ENCODE results near the gene CAMTA1.

Gene CAMTA1

DNA sequence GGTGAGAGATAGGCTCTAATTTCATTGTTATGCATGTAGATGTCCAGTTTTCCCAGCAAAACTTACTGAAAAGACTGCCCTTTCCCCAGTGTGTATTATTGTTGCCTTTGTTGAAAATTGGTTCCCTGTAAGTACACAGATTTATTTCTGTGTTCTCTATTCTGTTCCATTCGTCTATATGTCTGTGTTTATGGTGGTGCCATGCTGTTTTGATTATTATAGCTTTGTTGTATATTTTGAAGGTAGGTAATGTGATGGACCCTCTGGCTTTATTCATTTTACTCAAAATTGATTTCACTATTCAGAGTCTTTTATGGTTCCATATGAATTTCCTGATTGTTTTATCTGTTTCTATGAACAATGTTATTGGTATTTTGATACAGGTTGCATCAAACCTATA is 610.0 kb downstream of the CAMTA1 start (continued):
- peak; percentile 93 for TF ChIP-seq SETDB1 (IDR thresholded peaks at IDR 0.05; ENCODE audit: insufficient read length, low read length)

GRCh38 chr1:7398982-7399381 is 613.7 kb downstream of the CAMTA1 start:
- no peaks in the 10 kb centered on the region; the same call in 1 of the 2 replicates for H3K4me1 ChIP-seq (ENCODE audit: control insufficient read depth, insufficient read depth, low read length)
- H3K9me3 ChIP-seq (ENCODE audit: control insufficient read depth, insufficient read depth, low read depth, low read length): peaks cover 3% of the 10 kb centered on the region; the same call in 1 of the 2 replicates
- H3K27ac ChIP-seq (ENCODE audit: extremely low read depth, low read depth, low read length): no peak overlapping the region
- no peaks in the 10 kb centered on the region for H3K36me3 ChIP-seq (ENCODE audit: control insufficient read depth in 2 of 2, insufficient read depth in 1 of 2, low read length in 2 of 2)
- ChIA-PET POLR2A (no interaction called here), CTCF (no interaction called here)
- H3K4me3 ChIP-seq (ENCODE audit: low read depth, low read length): no peak overlapping the region
- TF ChIP-seq ZNF169 (tag by site-specific recombination; IDR thresholded peaks at IDR 0.05) (no peak), ZNF311 (tag by site-specific recombination; IDR thresholded peaks at IDR 0.05; ENCODE audit: borderline replicate concordance) (no peak), ZNF280D (tag by site-specific recombination; IDR thresholded peaks at IDR 0.05) (no peak), ZNF629 (tag by site-specific recombination; IDR thresholded peaks at IDR 0.05) (no peak), ZNF391 (tag by site-specific recombination; IDR thresholded peaks at IDR 0.05; ENCODE audit: borderline replicate concordance, low read depth) (no peak), ZNF362 (tag by site-specific recombination; IDR thresholded peaks at IDR 0.05) (no peak), ZBTB7A (tag by site-specific recombination; IDR thresholded peaks at IDR 0.05; ENCODE audit: low read depth) (no peak), EGR2 (tag by site-specific recombination; IDR thresholded peaks at IDR 0.05; ENCODE audit: low read depth) (no peak), ZNF791 (tag by site-specific recombination; IDR thresholded peaks at IDR 0.05) (no peak), ZNF518A (tag by site-specific recombination; conservative IDR thresholded peaks at IDR 0.05; ENCODE audit: low read depth) (no peak), ZNF747 (tag by site-specific recombination; IDR thresholded peaks at IDR 0.05) (no peak), ZNF600 (tag by site-specific recombination; IDR thresholded peaks at IDR 0.05) (no peak), ZNF350 (tag by site-specific recombination; IDR thresholded peaks at IDR 0.05) (no peak)
- TF ChIP-seq, protein P1, sequence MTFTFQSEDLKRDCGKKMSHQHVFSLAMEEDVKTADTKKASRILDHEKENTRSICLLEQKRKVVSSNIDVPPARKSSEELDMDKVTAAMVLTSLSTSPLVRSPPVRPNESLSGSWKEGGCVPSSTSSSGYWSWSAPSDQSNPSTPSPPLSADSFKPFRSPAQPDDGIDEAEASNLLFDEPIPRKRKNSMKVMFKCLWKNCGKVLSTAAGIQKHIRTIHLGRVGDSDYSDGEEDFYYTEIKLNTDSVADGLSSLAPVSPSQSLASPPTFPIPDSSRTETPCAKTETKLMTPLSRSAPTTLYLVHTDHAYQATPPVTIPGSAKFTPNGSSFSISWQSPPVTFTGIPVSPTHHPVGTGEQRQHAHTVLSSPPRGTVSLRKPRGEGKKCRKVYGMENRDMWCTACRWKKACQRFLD (tag by site-specific recombination; IDR thresholded peaks at IDR 0.05): no peak
- TF ChIP-seq, protein P2, sequence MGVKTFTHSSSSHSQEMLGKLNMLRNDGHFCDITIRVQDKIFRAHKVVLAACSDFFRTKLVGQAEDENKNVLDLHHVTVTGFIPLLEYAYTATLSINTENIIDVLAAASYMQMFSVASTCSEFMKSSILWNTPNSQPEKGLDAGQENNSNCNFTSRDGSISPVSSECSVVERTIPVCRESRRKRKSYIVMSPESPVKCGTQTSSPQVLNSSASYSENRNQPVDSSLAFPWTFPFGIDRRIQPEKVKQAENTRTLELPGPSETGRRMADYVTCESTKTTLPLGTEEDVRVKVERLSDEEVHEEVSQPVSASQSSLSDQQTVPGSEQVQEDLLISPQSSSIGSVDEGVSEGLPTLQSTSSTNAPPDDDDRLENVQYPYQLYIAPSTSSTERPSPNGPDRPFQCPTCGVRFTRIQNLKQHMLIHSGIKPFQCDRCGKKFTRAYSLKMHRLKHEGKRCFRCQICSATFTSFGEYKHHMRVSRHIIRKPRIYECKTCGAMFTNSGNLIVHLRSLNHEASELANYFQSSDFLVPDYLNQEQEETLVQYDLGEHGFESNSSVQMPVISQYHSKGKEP (tag by site-specific recombination; IDR thresholded peaks at IDR 0.05): no peak
- TF ChIP-seq, protein P3, sequence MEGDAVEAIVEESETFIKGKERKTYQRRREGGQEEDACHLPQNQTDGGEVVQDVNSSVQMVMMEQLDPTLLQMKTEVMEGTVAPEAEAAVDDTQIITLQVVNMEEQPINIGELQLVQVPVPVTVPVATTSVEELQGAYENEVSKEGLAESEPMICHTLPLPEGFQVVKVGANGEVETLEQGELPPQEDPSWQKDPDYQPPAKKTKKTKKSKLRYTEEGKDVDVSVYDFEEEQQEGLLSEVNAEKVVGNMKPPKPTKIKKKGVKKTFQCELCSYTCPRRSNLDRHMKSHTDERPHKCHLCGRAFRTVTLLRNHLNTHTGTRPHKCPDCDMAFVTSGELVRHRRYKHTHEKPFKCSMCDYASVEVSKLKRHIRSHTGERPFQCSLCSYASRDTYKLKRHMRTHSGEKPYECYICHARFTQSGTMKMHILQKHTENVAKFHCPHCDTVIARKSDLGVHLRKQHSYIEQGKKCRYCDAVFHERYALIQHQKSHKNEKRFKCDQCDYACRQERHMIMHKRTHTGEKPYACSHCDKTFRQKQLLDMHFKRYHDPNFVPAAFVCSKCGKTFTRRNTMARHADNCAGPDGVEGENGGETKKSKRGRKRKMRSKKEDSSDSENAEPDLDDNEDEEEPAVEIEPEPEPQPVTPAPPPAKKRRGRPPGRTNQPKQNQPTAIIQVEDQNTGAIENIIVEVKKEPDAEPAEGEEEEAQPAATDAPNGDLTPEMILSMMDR (tag by site-specific recombination; IDR thresholded peaks at IDR 0.05): no peak

Data from HEK293 (cell line).